Measurements from ENCODE around the gene SLC25A30.

Gene SLC25A30, protein sequence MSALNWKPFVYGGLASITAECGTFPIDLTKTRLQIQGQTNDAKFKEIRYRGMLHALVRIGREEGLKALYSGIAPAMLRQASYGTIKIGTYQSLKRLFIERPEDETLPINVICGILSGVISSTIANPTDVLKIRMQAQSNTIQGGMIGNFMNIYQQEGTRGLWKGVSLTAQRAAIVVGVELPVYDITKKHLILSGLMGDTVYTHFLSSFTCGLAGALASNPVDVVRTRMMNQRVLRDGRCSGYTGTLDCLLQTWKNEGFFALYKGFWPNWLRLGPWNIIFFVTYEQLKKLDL

DNA sequence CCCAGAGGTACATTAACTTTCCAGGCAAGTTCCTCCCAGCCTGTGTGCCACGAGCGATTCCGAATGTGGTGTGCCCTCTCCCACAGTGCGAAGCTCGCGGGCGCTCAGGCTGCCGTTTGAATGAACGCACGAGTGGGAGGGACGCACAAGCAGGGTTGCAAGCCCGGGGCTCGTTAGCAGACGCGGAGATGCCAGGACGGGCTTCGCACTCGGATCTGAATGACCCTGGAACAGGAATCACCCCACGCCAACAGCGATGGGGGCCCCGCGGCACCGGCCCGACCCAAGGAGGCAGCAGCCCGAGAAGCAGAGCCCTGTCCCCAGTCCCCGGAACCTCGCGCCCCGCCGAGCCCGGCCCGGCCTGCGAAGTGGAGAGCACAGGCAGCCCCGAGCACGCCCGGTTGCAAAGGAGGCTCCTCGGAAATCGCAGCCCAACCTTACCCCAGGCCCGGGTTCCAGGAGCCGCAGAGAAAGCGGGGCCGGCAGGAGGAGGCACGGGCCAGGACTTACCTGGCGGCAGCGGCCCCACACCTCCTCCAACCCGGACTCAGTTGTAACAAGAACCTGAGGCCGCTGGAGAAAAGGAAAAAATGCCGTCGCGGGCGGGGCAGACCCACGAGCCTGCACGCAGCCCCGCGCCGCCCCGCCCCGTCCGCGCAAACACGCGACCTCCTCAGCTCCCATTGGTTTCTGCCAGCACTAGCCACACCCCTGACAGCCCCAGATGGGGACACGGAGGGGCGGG, at the start of gene SLC25A30:
Gene SLC25A30 (minus strand): TSS at position 584 of the 745 bp plus-strand sequence. CDS start 6,948 bp downstream, outside the sequence.
- H3K36me3 ChIP-seq = no peaks in the 10 kb centered on the region
- no peaks in the 10 kb centered on the region for H3K9me3 ChIP-seq (ENCODE audit: severe bottlenecking)
- TF ChIP-seq, protein P1, sequence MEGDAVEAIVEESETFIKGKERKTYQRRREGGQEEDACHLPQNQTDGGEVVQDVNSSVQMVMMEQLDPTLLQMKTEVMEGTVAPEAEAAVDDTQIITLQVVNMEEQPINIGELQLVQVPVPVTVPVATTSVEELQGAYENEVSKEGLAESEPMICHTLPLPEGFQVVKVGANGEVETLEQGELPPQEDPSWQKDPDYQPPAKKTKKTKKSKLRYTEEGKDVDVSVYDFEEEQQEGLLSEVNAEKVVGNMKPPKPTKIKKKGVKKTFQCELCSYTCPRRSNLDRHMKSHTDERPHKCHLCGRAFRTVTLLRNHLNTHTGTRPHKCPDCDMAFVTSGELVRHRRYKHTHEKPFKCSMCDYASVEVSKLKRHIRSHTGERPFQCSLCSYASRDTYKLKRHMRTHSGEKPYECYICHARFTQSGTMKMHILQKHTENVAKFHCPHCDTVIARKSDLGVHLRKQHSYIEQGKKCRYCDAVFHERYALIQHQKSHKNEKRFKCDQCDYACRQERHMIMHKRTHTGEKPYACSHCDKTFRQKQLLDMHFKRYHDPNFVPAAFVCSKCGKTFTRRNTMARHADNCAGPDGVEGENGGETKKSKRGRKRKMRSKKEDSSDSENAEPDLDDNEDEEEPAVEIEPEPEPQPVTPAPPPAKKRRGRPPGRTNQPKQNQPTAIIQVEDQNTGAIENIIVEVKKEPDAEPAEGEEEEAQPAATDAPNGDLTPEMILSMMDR (IDR thresholded peaks at IDR 0.05; ENCODE audit: low read depth, low read length) = no peak
- peak within 1 kb of the TSS; percentile 47 for H3K27ac ChIP-seq
- H3K27me3 ChIP-seq (ENCODE audit: insufficient read depth, low read depth, severe bottlenecking) = no peaks in the 10 kb centered on the region
- DNase-seq = peak; percentile 98
- peak within 1 kb of the TSS; percentile 84 for H3K4me3 ChIP-seq (ENCODE audit: low read depth, low read length)

DNA sequence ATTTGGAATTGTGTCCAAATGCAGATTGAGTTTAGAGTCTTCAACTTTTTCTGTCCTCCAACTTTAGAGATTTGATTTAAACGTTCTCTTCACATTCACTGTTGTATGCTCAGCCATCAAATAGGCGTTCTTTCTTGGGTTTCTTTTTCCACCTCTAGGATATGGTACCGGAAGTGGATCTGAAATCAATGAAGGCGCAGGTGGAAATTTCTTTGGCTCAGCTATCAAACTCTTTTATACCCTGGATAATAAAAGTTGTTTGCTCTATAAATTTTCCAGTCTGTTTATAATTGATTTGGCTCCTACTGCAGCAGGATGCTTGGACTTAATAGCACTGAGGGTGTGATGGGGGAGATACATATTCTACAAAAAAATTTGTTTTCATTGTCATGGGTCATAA, 48.2 kb upstream of the SLC25A30 start:
- DNase-seq = no peak
- TF ChIP-seq, protein P1 (IDR thresholded peaks at IDR 0.05; ENCODE audit: low read depth, low read length) = no peak
- H3K4me3 ChIP-seq (ENCODE audit: low read depth, low read length) = no peak overlapping the region
- no peak overlapping the region for H3K27ac ChIP-seq
- no peaks in the 10 kb centered on the region for H3K27me3 ChIP-seq (ENCODE audit: insufficient read depth, low read depth, severe bottlenecking)
- no peaks in the 10 kb centered on the region for H3K9me3 ChIP-seq (ENCODE audit: severe bottlenecking)
- H3K36me3 ChIP-seq = peaks cover 3% of the 10 kb centered on the region; the same call in 1 of the 2 replicates

DNA sequence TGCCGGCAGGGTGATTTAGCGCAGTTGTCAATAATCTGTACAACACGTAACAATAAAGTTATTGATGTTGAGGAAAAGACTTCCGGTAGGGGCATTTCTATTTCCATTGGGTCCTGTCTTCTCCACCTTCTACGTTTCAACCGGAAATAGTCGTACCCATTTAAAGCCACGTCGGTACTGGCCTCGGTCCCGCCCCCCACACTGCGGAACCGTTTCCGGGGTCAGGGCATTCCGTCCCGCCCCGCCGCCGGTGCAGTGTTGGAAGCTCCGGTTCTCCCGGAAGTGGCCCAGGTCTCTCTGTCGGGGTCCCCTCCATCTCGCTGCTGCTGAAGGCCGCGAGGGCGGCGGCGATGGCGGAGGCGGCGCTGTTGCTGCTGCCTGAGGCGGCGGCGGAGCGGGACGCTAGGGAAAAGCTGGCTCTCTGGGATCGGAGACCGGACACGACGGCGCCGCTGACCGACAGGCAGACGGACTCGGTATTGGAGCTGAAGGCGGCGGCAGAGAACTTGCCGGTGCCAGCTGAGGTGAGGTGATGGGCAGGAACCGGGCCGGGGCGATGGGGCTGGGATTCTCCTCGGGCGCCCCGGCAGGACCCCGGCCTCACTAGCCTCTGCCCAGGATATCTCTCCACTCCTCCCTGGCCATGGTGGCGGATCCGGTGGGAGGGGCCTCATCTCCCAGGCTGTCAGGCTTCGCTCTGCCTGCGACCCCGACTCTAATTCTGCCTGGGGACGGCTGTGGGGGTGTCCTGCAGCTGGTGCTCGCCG, 46.7 kb upstream of the SLC25A30 start, which contains the start of gene COG3:
Gene COG3 (plus strand): TSS at position 253 of the 767 bp plus-strand sequence. CDS start 98 bp downstream, at position 351.
- H3K36me3 ChIP-seq = peaks cover 3% of the 10 kb centered on the region; the same call in 1 of the 2 replicates
- TF ChIP-seq, protein P1 (IDR thresholded peaks at IDR 0.05; ENCODE audit: low read depth, low read length) = peak; percentile 27; the same call in 1 of the 2 replicates
- DNase-seq = peak; percentile 93
- H3K27me3 ChIP-seq (ENCODE audit: insufficient read depth, low read depth, severe bottlenecking) = no peaks in the 10 kb centered on the region
- peak within 1 kb of the TSS; percentile 85 for H3K4me3 ChIP-seq (ENCODE audit: low read depth, low read length)
- H3K9me3 ChIP-seq (ENCODE audit: severe bottlenecking) = no peaks in the 10 kb centered on the region
- H3K27ac ChIP-seq = peak within 1 kb of the TSS; percentile 81

DNA sequence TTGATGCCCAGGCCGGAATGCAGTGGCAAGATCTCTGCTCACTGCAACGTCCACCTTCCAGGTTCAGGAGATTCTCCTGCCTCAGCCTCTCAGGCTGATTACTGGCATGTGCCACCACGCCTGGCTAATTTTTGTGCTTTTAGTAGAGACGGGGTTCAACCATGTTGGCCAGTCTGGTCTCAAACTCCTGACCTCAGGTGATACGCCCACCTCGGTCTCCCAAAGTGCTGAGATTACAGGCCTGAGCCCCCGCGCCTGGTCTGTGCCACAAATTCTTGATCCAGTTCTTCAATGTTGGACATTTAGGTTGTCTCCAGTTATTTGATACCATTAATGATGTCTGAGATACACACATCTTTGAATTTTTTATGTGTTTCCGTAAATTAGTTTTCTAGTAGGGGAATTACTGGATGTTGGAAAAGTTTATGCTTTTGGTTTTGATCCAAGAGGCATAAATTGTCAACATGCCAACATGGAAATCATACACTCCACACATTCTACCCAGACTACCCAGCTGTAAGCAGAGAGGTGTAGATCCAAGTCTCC, 46.0 kb upstream of the SLC25A30 start:
- Histone ChIP-seq H3K4me3 (ENCODE audit: low read depth, low read length) (peak overlapping the region; percentile 85), H3K9me3 (ENCODE audit: severe bottlenecking) (no peaks in the 10 kb centered on the region), H3K27ac (peak overlapping the region; percentile 0; the same call in 1 of the 2 replicates), H3K27me3 (ENCODE audit: insufficient read depth, low read depth, severe bottlenecking) (no peaks in the 10 kb centered on the region), H3K36me3 (peaks cover 3% of the 10 kb centered on the region; the same call in 1 of the 2 replicates)
- TF ChIP-seq, protein P1 (IDR thresholded peaks at IDR 0.05; ENCODE audit: low read depth, low read length) = no peak
- no peak for DNase-seq

DNA sequence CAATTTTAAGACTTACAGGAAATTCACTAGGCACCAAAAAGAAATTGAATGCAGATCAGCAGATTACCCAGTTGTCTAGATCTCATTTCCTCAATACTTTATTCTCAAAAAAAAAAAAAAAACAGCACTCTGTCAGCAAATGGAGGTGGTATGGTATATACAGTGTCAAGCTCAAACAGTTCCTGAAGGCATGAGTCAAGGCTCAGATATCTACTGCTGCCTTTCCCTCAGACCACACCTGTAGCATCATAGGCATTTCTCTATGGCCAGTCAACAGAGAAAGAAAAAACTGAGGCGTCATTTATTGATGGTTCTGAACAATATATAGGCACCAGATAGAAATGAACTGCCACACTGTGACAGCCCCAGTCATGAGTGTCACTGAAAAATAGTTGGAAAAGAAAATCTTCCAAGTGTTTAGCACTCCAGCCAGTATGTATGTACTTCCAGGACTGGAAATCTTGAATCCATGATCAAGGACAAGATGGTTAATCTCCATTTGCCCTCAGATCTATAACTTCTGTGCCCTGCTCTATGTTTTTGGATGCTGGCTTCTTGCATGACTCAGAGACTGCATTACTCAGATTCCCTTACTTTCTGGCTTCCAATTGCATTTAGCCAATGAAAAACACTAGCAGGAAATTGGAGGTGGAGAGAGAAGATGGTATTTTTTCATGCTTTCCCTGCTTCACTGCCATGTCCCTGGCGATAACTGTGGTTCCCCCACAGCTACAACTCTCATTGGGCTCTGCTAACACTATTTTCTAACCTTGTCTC, 38.2 kb upstream of the SLC25A30 start:
- H3K27ac ChIP-seq = no peak overlapping the region
- no peak for DNase-seq
- H3K36me3 ChIP-seq = no peaks in the 10 kb centered on the region
- TF ChIP-seq, protein P1 (IDR thresholded peaks at IDR 0.05; ENCODE audit: low read depth, low read length) = no peak
- no peaks in the 10 kb centered on the region for H3K27me3 ChIP-seq (ENCODE audit: insufficient read depth, low read depth, severe bottlenecking)
- H3K9me3 ChIP-seq (ENCODE audit: severe bottlenecking) = peaks cover 3% of the 10 kb centered on the region
- H3K4me3 ChIP-seq (ENCODE audit: low read depth, low read length) = no peak overlapping the region
